GM18526 (cell line): ENCODE results near the gene UBLCP1.

Experiments used
- POLR2A ChIP-seq: IDR thresholded peaks from 3 replicates; pipeline ENCODE4 v1.6.1; 2011; ENCODE audit not compliant: insufficient read length; ENCODE audit errors: extremely low read depth

Gene UBLCP1

DNA sequence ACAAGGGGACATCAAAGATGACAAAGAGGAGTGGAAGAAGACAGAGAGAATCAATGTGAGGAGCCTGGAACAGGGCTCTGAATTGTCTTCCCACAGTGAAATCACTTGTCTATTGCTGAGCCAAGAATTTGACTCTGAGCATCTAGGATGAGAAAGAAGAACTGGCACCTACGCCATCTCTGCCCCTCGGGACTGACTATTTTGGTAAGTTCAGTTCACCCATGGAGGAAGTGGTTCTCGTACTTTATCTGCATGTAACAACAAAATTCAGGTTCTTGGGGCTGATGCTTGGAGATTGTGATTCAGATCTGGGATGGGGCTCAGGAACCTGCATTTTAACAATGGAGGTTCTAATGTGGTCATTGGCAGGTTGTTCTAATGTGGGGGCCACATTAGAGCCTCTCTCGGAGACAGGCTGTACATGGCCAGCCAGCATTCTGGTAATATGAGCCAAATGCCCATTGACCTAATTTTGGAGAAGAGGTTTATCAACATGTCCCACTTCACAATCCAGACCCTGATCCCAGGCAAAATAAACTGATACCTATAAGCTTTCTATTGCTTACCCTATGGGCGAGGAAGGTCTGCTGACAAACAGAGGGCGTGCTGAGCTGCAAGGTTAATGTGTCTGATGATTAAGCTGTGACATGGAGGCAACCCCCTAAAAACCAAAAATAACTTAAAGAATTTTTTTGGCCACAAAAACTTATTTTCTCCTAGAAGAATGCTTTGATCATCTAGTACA, 69.9 kb downstream of the UBLCP1 start:
- no peak for TF ChIP-seq POLR2A

DNA sequence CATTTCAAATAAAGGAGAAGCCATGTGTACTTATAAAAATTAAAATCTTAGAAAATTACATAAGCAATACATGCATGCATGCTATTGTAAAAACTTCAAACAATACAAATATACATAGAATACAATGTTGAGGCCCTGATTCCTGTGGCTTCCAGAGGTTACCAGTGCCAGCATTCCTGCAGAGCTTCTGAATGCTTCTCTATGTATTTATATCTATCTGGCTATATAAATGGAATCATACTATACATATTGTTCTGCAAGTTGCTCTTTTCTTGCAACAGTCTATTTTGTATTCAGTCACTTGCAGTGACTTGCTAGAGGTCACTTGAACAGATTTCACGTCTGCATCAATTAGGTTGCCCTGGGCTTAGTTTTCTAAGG, 70.4 kb downstream of the UBLCP1 start:
- no peak for TF ChIP-seq POLR2A
